ENCODE measurements around the gene CHST12. TPM values are rescaled to one million over a fixed set of nuclear protein-coding genes. Genes with fewer than 3 reads are reported as not detected.

Gene CHST12
- total RNA-seq, 1 experiment from 2014 or later = 19.3 TPM

- H2AK5ac ChIP-seq (ENCODE audit: insufficient read length, low read length) = no peak overlapping the region
- no peak overlapping the region for H2AFZ ChIP-seq (ENCODE audit: low read length)
- Mint-ChIP-seq H3K4me1 (peaks cover 42 to 63% of the 10 kb centered on the region in 2 experiments), H3K36me3 (ENCODE audit: insufficient read depth in 1 of 3, low read depth in 3 of 3) (no peaks in the 10 kb centered on the region; a peak in 2 of 7 replicates), H3K9me3 (peaks cover 3 to 12% of the 10 kb centered on the region in 2 experiments; a peak in 3 of 5 replicates), H3K27me3 (ENCODE audit: low read depth) (no peaks in the 10 kb centered on the region; the same call in none of the 2 replicates), H3K27ac (peak overlapping the region in 1 of 3 experiments; percentile 87; a peak in 1 of 7 replicates), H3K4me3 (no peak overlapping the region)
- no peaks in the 10 kb centered on the region for H3K79me2 ChIP-seq (ENCODE audit: insufficient read depth, low read length)
- TF ChIP-seq CTCF (conservative IDR thresholded peaks at IDR 0.05) = no peak
- no peaks in the 10 kb centered on the region; the same call in 1 of the 2 replicates for H3K4me1 ChIP-seq (ENCODE audit: insufficient read depth, low read length)
- H3T11ph ChIP-seq (ENCODE audit: low read length) = no peak overlapping the region
- H3K4me2 ChIP-seq (ENCODE audit: insufficient read depth, insufficient read length, low read length) = no peak overlapping the region
- no peak overlapping the region for H2BK120ac ChIP-seq (ENCODE audit: low read depth, low read length, poor library complexity, severe bottlenecking)
- H2BK20ac ChIP-seq (ENCODE audit: low read depth, low read length, poor library complexity, severe bottlenecking) = no peak overlapping the region
- H4K5ac ChIP-seq (ENCODE audit: insufficient read length, low read depth, low read length) = no peak overlapping the region
- H2BK15ac ChIP-seq (ENCODE audit: low read depth, low read length) = no peak overlapping the region
- no CpG with 5 or more reads among the region's 9 CpGs for WGBS (ENCODE audit: extremely low coverage, insufficient read length, low lambda C conversion rate)
- no peak overlapping the region for H2BK12ac ChIP-seq (ENCODE audit: insufficient read length, low read depth, low read length)
- no peak overlapping the region for H3K56ac ChIP-seq (ENCODE audit: insufficient read length, low read depth, low read length)
- no peak overlapping the region for H3K14ac ChIP-seq (ENCODE audit: insufficient read depth, low read length)
- no peak overlapping the region for H3K18ac ChIP-seq (ENCODE audit: insufficient read length, low read depth, low read length)
- no peaks in the 10 kb centered on the region for H3K79me1 ChIP-seq (ENCODE audit: insufficient read depth, low read depth, low read length, poor library complexity, severe bottlenecking)
- H3K9me3 ChIP-seq (ENCODE audit: control insufficient read depth, low read depth, low read length) = no peaks in the 10 kb centered on the region
- no peak for DNase-seq
- H3K27ac ChIP-seq (ENCODE audit: insufficient read length, low read depth, low read length) = no peak overlapping the region
- H4K91ac ChIP-seq (ENCODE audit: insufficient read length, low read depth, low read length) = no peak overlapping the region
- H3K23ac ChIP-seq (ENCODE audit: insufficient read length, low read depth, low read length) = no peak overlapping the region
- H3K23me2 ChIP-seq (ENCODE audit: insufficient read length, low read depth, low read length, poor library complexity, severe bottlenecking) = no peaks in the 10 kb centered on the region
- H3K9ac ChIP-seq (ENCODE audit: extremely low read depth, insufficient read length, low read length) = no peak overlapping the region
- peaks cover under 1% of the 10 kb centered on the region for H4K20me1 ChIP-seq (ENCODE audit: control insufficient read depth, insufficient read depth, insufficient read length)
- H3K27me3 ChIP-seq (ENCODE audit: insufficient read depth, low read length) = no peaks in the 10 kb centered on the region
- no peak overlapping the region for H2BK5ac ChIP-seq (ENCODE audit: insufficient read length, low read length)
- no peak overlapping the region for H3K4ac ChIP-seq (ENCODE audit: low read depth, low read length)
- no peak overlapping the region for H4K8ac ChIP-seq (replicated peaks; ENCODE audit: insufficient read length, low read depth, low read length)
These were observed 93.0 kb downstream of the CHST12 start for GRCh38 chr7:2496375-2496774.

Measured in H9 (cell line).